T-cell (primary cell): ENCODE measurements around the gene TTYH1. TPM values are rescaled to one million over a fixed set of nuclear protein-coding genes. Genes with fewer than 3 reads are reported as not detected.
A peak's percentile ranks its signal among the peaks of the same experiment; 100 is the strongest.

Source experiments
- ATAC-seq, 4 experiments: fragments of 200-7000 bp in 3 of 4; fragments of 150-1000 bp in 1 of 4; cut with Tn5 transposase; replicated peaks in 1 of 4; 1 replicate in 3 of 4; 2 replicates in 1 of 4; pipeline ENCODE4 v1.10.0; 2021; ENCODE audit warnings: moderate library complexity in 3 of 4, mild to moderate bottlenecking in 2 of 4, moderate number of reproducible peaks in 1 of 4
- CTCF ChIA-PET, 2 donors: fragments of 300-600 bp; sonication (Branson Sonifier 250); formaldehyde crosslinking; loops; one replicate each; lab custom pipeline; 2022; ENCODE audit warnings: antibody characterized with exemption in 2 of 2; lab: Charles Lee
- POLR2A ChIA-PET, 2 donors: fragments of 300-600 bp; sonication (Branson Sonifier 250); formaldehyde crosslinking; loops; one replicate each; lab custom pipeline; 2022; ENCODE audit warnings: antibody characterized with exemption in 2 of 2; lab: Charles Lee
- DNase-seq, 35 experiments: peaks; one replicate each; pipeline versions ENCODE4 v3.0.0 to v3.0.0-alpha.2; 2013 to 2023
- H3K27ac ChIP-seq: one replicate; pipeline ENCODE4 v1.5.1; 2013; ENCODE audit warnings: low read length
- H3K27me3 ChIP-seq, 2 experiments: replicated peaks in 1 of 2; 1 replicate in 1 of 2; 2 replicates in 1 of 2; pipeline versions ENCODE4 v1.6.1 to v1.7.0; 2013; ENCODE audit warnings: low read length in 1 of 2, mixed read lengths in 1 of 2; ENCODE audit not compliant: control insufficient read depth in 2 of 2, insufficient read depth in 2 of 2; ENCODE audit errors: extremely low read depth in 1 of 2
- H3K36me3 ChIP-seq, 2 donors: 1 replicate in 1 of 2; 2 replicates in 1 of 2; pipeline versions ENCODE4 v1.6.1 to v1.7.0; 2013; ENCODE audit warnings: low read length in 1 of 2; ENCODE audit not compliant: control insufficient read depth in 2 of 2, insufficient read depth in 1 of 2; ENCODE audit errors: extremely low read depth in 1 of 2
- H3K4me1 ChIP-seq, 2 experiments: 1 replicate in 1 of 2; 2 replicates in 1 of 2; pipeline versions ENCODE4 v1.6.1 to v1.7.0; 2013; ENCODE audit warnings: low read length in 2 of 2, mixed read lengths in 1 of 2; ENCODE audit not compliant: insufficient read depth in 2 of 2, control insufficient read depth in 1 of 2; ENCODE audit errors: extremely low read depth in 1 of 2
- H3K4me3 ChIP-seq, 2 donors: 1 replicate in 1 of 2; 2 replicates in 1 of 2; pipeline versions ENCODE4 v1.5.1 to v1.7.0; 2013; ENCODE audit warnings: mild to moderate bottlenecking in 2 of 2, low read length in 1 of 2, moderate library complexity in 1 of 2; ENCODE audit not compliant: control insufficient read depth in 1 of 2; ENCODE audit errors: extremely low read depth in 1 of 2
- H3K9me3 ChIP-seq: 2 replicates; pipeline ENCODE4 v1.7.0; 2013
- H3K27ac Mint-ChIP-seq, 2 donors: one replicate each; pipeline ENCODE4 v1.8.0; 2020 to 2021; ENCODE audit warnings: mild to moderate bottlenecking in 2 of 2, mixed read lengths in 2 of 2
- H3K27me3 Mint-ChIP-seq, 2 donors: one replicate each; pipeline ENCODE4 v1.8.0; 2021 to 2022; ENCODE audit warnings: mixed read lengths in 2 of 2
- H3K36me3 Mint-ChIP-seq: one replicate; pipeline ENCODE4 v1.8.0; 2021; ENCODE audit warnings: mixed read lengths
- H3K4me1 Mint-ChIP-seq, 3 donors: one replicate each; pipeline ENCODE4 v1.8.0; 2020 to 2022; ENCODE audit warnings: mixed read lengths in 3 of 3, mild to moderate bottlenecking in 1 of 3
- H3K4me3 Mint-ChIP-seq, 3 donors: one replicate each; pipeline ENCODE4 v1.8.0; 2020 to 2022; ENCODE audit warnings: mild to moderate bottlenecking in 3 of 3, mixed read lengths in 3 of 3, moderate library complexity in 3 of 3
- H3K9me3 Mint-ChIP-seq, 3 donors: one replicate each; pipeline ENCODE4 v1.8.0; 2020 to 2022; ENCODE audit warnings: mixed read lengths in 3 of 3
- WGBS: methylation state at CpG from one replicate; pipeline ENCODE4 v1.1.5; 2013; ENCODE audit warnings: missing lambda C conversion rate; ENCODE audit not compliant: insufficient coverage; 5-methylcytosine and 5-hydroxymethylcytosine counted together
- total RNA-seq, 35 experiments: library from RNA in 6 of 35; stranded (reverse) in 6 of 35; fragments of 120-200 nt in 1 of 35; gene quantifications; one replicate each; pipeline versions ENCODE4 v1.2.1 to v1.2.4 and lab custom pipeline; 2013 to 2026

Gene TTYH1
- total RNA-seq, 5 donors from 2014 or later (not counting 1 experiment from before 2014, with no cell fraction given) = 0.26 to 0.41 TPM; not detected in 3

DNA sequence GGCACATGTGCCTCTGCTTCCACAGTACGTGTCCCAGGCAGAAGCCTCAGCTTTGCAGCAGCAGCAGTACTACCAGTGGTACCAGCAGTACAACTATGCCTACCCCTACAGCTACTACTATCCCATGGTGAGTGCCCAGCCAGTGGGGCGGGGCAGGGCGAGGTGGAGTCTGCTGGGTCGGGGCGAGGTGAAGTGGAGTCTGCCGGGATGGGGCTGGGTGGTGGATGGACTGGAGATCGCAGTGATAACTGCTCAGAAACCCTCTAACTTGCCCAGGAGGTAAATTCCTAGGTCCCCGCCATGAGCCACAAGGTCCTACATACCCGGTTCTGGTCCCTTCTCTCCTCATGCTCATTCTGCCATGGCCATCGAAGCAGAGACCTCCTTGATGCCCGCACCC, 37.4 kb downstream of the TTYH1 start:
- Mint-ChIP-seq H3K27me3 (no peaks in the 10 kb centered on the region), H3K9me3 (no peaks in the 10 kb centered on the region), H3K4me3 (peak overlapping the region in 1 of 3 donors; percentile 4), H3K4me1 (peaks cover 42 to 52% (median 46%) of the 10 kb centered on the region in 3 donors), H3K27ac (no peak overlapping the region), H3K36me3 (peaks cover 41% of the 10 kb centered on the region)
- ChIA-PET POLR2A (interaction anchor here (0.8 to 1.7 kb wide), 2 partner anchors 9 to 11 kb away, joined by 3 to 4 read pairs; partner anchors contain the start of gene LENG9 (in 1 of the 2)), CTCF (no interaction called here)
- Histone ChIP-seq H3K27ac (no peak overlapping the region), H3K9me3 (no peaks in the 10 kb centered on the region), H3K36me3 (peaks cover 33 to 77% of the 10 kb centered on the region in 2 donors), H3K27me3 (no peaks in the 10 kb centered on the region), H3K4me3 (no peak overlapping the region), H3K4me1 (peaks cover 10 to 57% of the 10 kb centered on the region in 2 experiments)
- ATAC-seq (no peak), DNase-seq (no peak)
- WGBS = 85% methylated on average over 4 of the region's 11 CpGs

DNA sequence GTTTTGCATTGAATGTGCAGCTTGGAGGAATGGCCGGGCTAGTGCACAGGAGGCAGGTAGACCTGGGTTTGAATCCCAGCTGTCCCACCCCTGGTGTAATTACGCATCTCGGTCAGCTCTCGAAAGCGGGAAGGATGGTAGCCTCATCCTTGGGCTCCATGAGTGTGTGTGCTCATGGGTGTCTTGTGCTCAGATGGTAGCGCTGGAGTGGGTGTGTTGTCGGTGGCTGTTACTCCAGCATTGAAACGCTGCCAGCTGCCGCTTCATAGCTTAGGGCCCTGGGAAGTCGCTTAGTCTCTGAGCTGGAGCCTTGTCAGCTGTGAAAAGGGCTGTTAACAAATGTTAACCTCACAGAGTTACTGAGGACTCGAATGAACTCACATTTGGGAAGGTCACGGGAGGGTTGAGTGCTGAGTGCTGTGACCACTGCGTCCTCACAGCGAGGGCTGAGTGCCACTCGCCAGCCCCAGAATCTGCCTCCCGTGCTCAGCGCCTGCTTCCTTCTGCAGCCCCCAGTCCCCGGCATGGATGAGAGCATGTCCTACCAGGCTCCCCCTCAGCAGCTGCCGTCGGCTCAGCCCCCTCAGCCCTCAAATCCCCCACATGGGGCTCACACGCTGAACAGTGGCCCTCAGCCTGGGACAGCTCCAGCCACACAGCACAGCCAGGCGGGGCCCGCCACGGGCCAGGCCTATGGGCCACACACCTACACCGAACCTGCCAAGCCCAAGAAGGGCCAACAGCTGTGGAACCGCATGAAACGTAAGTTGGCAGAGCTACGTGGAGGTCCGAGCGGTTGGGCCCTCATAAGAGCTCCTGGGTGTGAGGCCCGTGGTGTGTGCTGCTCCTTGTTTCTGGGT, 38.9 kb downstream of the TTYH1 start:
- Histone ChIP-seq H3K36me3 (peaks cover 34 to 92% of the 10 kb centered on the region in 2 donors), H3K27ac (no peak overlapping the region), H3K9me3 (no peaks in the 10 kb centered on the region), H3K4me3 (no peak overlapping the region), H3K27me3 (no peaks in the 10 kb centered on the region), H3K4me1 (peaks cover 6 to 61% of the 10 kb centered on the region in 2 experiments)
- Mint-ChIP-seq H3K4me1 (peaks cover 44 to 51% (median 45%) of the 10 kb centered on the region in 3 donors), H3K27me3 (no peaks in the 10 kb centered on the region), H3K4me3 (no peak overlapping the region), H3K36me3 (peaks cover 54% of the 10 kb centered on the region), H3K9me3 (no peaks in the 10 kb centered on the region), H3K27ac (no peak overlapping the region)
- DNase-seq (no peak), ATAC-seq (no peak)
- ChIA-PET CTCF (no interaction called here), POLR2A (interaction anchor here in 1 of 2 donors (1.7 kb wide), 1 partner anchor 9 kb away, joined by 4 read pairs; the partner anchor contains the start of gene LENG9)
- WGBS = 95% methylated on average over 29 of the region's 31 CpGs

DNA sequence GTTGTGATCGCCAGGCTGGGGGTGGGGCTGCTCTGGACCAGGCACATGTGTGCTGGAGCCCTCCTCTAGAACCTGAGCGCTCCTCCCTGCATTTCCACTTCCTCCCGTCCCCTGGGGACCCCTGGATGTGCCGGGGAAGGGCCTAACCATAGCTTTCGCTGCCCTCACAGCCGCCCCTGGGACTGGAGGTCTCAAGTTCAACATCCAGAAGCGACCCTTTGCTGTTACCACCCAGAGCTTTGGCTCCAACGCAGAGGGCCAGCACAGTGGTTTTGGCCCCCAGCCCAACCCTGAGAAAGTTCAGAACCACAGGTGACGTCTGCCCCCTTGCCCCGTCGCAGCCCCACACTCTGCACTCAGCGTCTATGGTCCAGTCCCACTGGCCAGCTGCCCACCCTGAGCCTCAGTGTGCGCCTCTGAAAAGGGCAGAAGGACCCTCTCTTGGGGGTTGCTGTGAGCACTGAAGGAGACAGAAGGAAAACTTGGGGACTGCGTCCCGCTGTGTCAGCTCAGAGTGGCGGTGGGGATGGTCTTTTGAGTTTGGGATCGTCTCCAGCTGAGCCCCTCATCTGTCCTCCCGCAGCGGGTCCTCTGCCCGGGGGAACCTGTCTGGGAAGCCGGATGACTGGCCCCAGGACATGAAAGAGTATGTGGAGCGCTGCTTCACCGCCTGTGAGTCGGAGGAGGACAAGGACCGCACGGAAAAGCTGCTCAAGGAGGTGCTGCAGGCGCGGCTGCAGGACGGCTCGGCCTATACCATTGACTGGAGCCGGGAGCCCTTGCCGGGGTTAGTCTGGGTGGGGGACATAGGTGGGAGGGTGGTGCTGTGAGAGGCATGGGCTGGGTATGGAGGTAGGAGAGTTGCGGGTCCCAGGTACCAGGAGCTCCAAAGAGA, 39.8 kb downstream of the TTYH1 start:
- no peaks in the 10 kb centered on the region for H3K9me3 Mint-ChIP-seq
- Histone ChIP-seq H3K4me3 (no peak overlapping the region), H3K27me3 (no peaks in the 10 kb centered on the region), H3K4me1 (peaks cover 2 to 64% of the 10 kb centered on the region in 2 experiments), H3K27ac (no peak overlapping the region), H3K36me3 (peaks cover 36 to 97% of the 10 kb centered on the region in 2 donors), H3K9me3 (no peaks in the 10 kb centered on the region)
- DNase-seq = no peak
- no peak overlapping the region for H3K4me3 Mint-ChIP-seq
- H3K27ac Mint-ChIP-seq = no peak overlapping the region
- H3K27me3 Mint-ChIP-seq = no peaks in the 10 kb centered on the region
- 95% methylated on average over 30 of the region's 33 CpGs for WGBS
- peaks cover 55% of the 10 kb centered on the region for H3K36me3 Mint-ChIP-seq
- H3K4me1 Mint-ChIP-seq = peaks cover 47 to 53% (median 47%) of the 10 kb centered on the region in 3 donors
- CTCF ChIA-PET = no interaction called here
- ATAC-seq = no peak
- POLR2A ChIA-PET = interaction anchor here in 1 of 2 donors (0.5 to 0.6 kb wide), 2 partner anchors 133 to 546 kb away, joined by 3 to 11 read pairs; no protein-coding TSS in a partner anchor

DNA sequence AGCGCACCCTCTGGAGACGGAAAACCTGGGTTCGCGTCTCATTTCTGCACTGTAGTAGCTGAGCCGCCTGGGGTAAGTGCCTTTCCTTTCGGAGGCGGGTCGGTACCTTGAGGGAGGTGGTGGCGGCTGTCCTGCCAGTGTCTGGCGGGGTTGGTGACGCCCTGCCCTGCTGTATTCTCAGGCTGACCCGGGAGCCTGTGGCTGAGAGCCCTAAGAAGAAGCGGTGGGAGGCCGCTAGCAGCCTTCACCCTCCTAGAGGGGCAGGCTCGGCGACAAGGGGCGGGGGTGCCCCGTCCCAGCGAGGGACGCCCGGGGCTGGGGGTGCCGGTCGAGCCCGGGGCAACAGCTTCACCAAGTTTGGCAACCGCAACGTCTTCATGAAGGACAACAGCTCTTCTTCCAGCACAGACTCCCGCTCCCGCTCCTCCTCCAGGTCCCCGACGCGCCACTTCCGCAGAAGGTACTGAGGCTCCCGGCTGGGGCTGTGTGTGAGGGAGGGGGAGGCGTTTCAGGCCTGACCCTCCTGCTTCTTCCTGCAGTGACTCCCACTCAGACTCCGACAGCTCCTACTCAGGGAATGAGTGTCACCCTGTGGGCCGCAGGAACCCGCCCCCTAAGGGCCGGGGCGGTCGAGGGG, 40.6 kb downstream of the TTYH1 start:
- no peak overlapping the region for H3K27ac Mint-ChIP-seq
- H3K9me3 Mint-ChIP-seq = no peaks in the 10 kb centered on the region
- H3K27me3 ChIP-seq = no peaks in the 10 kb centered on the region
- no peak for ATAC-seq
- H3K4me3 ChIP-seq = no peak overlapping the region
- POLR2A ChIA-PET = interaction anchor here in 1 of 2 donors (0.5 kb wide), 1 partner anchor 545 kb away, joined by 3 read pairs; no protein-coding TSS in a partner anchor
- H3K9me3 ChIP-seq = no peaks in the 10 kb centered on the region
- H3K27me3 Mint-ChIP-seq = no peaks in the 10 kb centered on the region
- H3K36me3 ChIP-seq = peaks cover 39 to 97% of the 10 kb centered on the region in 2 donors
- WGBS = 98% methylated on average over 22 of the region's 40 CpGs
- no peak overlapping the region for H3K4me3 Mint-ChIP-seq
- CTCF ChIA-PET = interaction anchor here in 1 of 2 donors (0.6 kb wide), 1 partner anchor 273 kb away, joined by 3 read pairs; no protein-coding TSS in a partner anchor
- H3K4me1 Mint-ChIP-seq = peaks cover 38 to 45% (median 39%) of the 10 kb centered on the region in 3 donors
- DNase-seq = no peak
- H3K4me1 ChIP-seq = peaks cover 0 to 58% of the 10 kb centered on the region in 2 experiments
- H3K27ac ChIP-seq = no peak overlapping the region
- peaks cover 53% of the 10 kb centered on the region for H3K36me3 Mint-ChIP-seq

DNA sequence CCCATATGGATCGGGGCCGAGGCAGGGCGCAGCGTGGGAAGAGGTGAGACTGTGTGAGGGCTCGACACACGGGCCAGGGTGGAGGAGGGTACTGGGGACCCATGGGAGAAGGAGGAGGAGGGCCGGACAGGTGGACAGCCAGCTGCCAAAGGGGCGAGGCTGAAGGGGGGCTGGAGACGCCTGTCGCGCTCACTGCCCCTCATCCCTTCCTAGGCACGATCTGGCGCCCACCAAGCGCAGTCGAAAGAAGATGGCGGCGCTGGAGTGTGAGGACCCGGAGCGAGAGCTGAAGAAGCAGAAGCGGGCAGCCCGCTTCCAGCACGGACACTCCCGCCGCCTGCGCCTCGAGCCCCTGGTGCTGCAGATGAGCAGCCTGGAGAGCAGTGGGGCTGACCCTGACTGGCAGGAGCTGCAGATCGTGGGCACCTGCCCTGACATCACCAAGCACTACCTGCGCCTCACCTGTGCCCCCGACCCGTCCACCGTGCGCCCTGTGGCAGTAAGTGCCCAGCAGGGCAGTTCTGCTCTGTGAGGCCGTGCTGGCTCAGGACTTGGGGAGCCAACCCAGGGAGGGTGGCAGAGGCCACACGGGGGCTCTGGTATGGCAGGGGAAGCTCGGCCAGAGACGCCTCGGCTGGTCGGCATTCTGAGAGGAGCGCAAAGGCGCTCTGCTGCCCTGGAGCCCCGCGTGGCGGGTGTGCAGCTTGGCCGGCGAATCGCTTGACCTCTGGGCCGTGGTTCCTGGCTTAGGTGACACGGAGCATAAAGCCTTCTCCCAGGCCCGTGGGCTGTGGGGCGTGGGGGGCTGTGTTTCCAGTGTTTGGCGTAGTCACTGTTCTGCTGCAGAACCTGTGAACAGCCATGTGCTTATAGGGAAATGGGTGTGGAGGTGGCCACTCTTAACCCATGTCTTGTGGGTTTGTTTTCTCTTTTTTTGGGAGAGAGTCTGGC, 41.4 kb downstream of the TTYH1 start:
- Histone ChIP-seq H3K4me1 (peaks cover 0 to 50% of the 10 kb centered on the region in 2 experiments), H3K27me3 (no peaks in the 10 kb centered on the region), H3K9me3 (no peaks in the 10 kb centered on the region), H3K27ac (no peak overlapping the region), H3K36me3 (peaks cover 34 to 95% of the 10 kb centered on the region in 2 donors), H3K4me3 (no peak overlapping the region)
- Mint-ChIP-seq H3K36me3 (peaks cover 46% of the 10 kb centered on the region), H3K4me1 (peaks cover 30 to 38% (median 34%) of the 10 kb centered on the region in 3 donors), H3K27me3 (no peaks in the 10 kb centered on the region), H3K27ac (no peak overlapping the region), H3K9me3 (no peaks in the 10 kb centered on the region), H3K4me3 (no peak overlapping the region)
- ATAC-seq (peak in 1 of 4 experiments; percentile 5), DNase-seq (no peak)
- 97% methylated on average over 49 of the region's 51 CpGs for WGBS
- ChIA-PET CTCF (no interaction called here), POLR2A (no interaction called here)
